ENCODE results near the gene NALCN. TPM values are rescaled to one million over a fixed set of nuclear protein-coding genes. Genes with fewer than 3 reads are reported as not detected.

The NALCN gene
- total RNA-seq, 1 experiment from 2014 or later, result 4.3 TPM

GRCh38 chr13:101417043-101417406 lies 717 bp upstream of the NALCN start:
- DNase-seq (ENCODE audit: extremely low read depth, low read depth), result peak; percentile 35

DNA sequence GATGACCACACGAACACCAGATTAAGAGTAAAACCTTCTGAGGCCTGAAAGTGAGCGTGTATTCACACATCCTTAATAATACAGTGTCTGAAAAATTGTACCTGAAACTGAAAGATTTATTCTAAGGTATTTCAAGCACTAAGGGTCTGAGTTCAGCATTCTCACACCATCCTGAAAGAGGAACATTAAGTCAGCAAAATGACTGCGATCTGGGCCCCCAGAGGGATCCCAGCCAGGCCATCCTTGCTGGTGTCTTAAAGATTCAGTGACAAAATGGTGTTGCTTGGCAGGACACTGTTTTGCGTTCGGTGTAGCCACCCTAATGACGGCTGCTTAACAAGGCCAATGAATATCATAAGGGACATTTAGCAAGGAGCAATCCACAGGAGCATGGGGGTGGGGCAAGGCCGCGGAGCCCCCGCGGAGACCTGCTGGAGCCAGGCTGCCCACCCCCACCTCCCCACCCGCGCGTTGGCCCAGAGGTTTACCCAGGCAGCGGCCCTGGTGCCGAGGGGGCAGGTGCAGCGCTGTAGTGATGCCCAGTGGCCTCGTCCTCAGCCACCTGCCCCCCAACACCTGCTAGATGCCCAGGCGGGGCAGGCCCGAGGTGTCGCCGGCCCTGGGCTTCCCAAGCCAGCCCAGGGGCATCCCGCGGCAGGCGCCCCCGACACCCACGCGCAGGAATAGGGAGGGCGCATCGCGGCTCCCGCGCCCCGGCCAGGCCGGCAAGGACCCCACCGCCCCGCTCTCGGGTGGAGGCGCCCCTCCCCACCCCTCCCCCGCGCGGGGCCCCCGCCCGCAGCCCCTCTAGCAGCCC lies 742 bp downstream of the NALCN start:
- DNase-seq (ENCODE audit: extremely low read depth, low read depth), result no peak

DNA sequence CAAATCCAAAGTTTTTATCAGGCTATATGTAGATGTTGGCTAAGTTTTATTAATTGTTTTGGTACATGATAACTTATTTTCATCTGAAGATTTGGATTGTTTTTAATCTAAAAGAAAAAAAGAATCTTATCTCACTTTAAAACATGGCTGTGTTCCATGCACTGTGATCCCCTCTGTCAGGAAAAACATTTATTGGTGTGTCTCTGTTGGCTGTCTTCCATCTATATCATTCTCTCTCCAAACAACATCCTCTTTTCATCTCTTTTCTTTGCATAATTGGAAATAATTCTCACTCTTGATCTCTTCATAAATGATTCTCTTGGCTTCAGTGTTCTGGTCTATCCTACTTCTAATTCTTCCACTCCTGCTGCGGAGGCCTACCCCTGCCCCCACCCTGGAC lies 4.2 kb downstream of the NALCN start:
- no peak for DNase-seq (ENCODE audit: extremely low read depth, low read depth)

DNA sequence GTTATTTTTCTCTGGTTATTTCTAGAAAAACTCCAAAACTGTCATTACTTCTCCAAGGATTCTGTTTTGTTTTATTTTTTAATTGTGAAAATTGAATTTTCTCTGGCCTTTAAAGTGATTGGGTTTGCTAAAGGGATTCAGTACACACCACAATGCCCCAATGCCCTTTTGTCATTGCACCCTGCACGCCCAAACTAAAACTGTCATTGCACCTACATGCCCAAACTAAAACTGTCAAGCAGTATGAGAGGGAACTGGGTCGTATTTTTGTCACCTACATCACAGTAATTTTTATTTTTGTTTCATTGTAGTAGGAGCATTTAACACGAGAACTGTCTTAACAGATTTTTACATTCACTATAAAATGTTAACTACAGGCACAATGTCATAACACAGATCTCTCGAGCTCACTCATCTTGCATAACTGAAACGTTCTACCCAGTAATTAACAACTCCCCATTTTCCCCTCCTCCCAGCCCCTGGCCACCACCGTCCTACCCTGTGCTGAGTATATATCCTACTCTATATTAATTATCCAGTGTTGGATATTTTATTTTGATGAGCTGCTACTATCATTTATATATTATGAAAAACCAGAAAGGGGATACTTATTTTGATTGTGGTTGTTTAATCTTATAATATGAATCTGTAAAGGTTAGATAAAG lies 7.2 kb downstream of the NALCN start:
- no peak for DNase-seq (ENCODE audit: extremely low read depth, low read depth)

GRCh38 chr13:101408154-101408553 lies 8.2 kb downstream of the NALCN start:
- DNase-seq (ENCODE audit: extremely low read depth, low read depth), result no peak

- no peak for DNase-seq (ENCODE audit: extremely low read depth, low read depth)
These were observed 9.5 kb downstream of the NALCN start for GRCh38 chr13:101406791-101407190.

GRCh38 chr13:101401196-101401595 lies 15.1 kb downstream of the NALCN start:
- no peak for DNase-seq (ENCODE audit: extremely low read depth, low read depth)

DNA sequence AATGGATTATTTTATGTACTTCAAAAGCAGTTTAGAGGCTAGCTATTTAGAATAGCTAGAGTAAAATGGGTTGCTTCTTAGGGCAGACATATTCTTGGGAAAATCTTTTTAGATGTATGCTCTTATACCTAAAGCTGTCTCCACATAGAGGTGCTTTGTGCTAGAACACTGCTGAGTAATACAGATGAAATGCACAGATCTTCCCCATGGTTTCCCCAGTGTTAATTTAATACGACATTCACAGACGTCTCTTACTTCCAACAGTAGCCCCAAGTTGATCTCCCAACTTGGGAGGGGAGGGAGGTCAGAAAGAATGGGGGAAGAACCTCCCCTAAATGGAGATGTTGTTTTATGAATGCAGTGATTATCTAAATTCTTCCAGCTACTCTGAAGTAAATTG lies 16.9 kb downstream of the NALCN start:
- DNase-seq (ENCODE audit: extremely low read depth, low read depth), result no peak

- no peak for DNase-seq (ENCODE audit: extremely low read depth, low read depth)
These were observed 17.4 kb downstream of the NALCN start for GRCh38 chr13:101398920-101399319.

DNA sequence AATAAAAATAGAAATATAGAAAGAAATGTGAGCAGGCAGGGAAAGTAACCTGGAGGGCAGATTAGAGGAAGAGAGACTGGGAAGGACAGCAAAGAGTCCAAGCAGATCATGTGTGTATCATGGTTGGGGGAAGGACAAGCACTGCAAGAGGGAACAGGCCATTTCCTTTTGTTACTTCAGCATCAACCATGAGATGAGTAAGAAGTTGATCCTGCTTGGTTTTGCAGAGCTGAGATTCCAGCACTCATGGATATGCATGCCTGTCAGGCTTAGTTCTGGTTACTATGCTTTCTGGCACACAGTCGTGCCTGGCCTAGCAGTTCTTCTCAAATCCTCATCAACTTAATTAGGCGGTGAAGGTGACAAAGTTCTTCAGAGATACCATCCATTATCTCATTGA lies 18.1 kb downstream of the NALCN start:
- no peak for DNase-seq (ENCODE audit: extremely low read depth, low read depth)

DNA sequence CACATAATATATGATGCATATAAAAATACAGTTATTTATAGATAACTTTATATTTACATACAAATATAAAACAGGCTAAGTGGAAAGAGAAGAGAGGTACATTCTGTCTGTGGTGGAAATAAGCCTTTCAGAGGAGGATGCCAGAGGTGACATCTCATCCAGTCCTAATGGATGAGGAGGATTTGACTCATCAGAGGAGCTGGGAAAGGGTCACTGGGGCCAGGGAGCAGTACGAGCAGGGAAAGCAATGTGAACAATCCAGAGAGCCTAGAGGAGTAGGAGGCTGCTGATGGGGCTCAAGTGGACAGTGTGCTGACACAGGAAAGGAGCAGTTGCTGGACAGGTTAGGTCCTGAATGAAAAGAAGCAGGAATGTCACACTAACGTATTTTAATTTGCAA lies 18.6 kb downstream of the NALCN start:
- no peak for DNase-seq (ENCODE audit: extremely low read depth, low read depth)

GRCh38 chr13:101394605-101395004 lies 21.7 kb downstream of the NALCN start:
- no peak for DNase-seq (ENCODE audit: extremely low read depth, low read depth)

GRCh38 chr13:101393140-101393539 lies 23.2 kb downstream of the NALCN start:
- no peak for DNase-seq (ENCODE audit: extremely low read depth, low read depth)

DNA sequence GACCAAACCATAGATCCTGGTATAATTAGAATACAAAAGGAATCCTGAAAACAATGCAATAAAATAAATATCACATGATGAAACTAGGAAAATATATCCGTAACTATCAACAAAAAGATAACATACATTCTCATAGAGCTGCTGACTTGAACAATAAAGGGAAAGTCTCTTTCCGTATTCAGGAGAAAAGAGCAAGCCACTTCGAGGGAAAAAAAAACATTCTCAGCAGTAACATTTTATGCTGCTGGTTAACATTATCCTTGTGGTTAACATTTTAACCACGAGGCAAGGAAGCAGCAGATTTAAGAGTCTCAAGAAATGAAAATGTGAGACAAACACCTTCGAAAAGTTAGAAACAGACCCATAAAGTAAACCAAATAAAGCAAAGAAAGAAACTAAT lies 25.8 kb downstream of the NALCN start:
- no peak for DNase-seq (ENCODE audit: extremely low read depth, low read depth)

DNA sequence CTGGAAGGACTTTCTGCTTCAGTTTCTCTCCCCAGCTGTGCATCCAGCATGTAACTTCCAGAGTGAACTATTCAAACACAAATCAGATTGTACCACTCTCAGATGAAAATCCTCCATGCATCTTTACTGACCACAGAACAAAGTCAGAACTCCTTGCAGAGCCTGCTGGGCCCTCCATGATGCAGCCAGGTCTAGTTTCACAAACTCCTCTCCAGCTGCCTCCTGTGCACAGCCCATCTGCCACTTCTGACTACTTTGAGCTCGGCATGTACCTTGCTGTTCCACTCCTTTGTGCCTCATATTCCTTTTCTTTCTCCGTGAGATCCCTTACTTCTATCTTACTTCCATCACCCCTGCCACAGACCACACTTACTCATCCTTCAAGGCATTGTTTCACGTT lies 31.4 kb downstream of the NALCN start:
- no peak for DNase-seq (ENCODE audit: extremely low read depth, low read depth)

GRCh38 chr13:101383595-101383994 lies 32.7 kb downstream of the NALCN start:
- DNase-seq (ENCODE audit: extremely low read depth, low read depth), result no peak

DNA sequence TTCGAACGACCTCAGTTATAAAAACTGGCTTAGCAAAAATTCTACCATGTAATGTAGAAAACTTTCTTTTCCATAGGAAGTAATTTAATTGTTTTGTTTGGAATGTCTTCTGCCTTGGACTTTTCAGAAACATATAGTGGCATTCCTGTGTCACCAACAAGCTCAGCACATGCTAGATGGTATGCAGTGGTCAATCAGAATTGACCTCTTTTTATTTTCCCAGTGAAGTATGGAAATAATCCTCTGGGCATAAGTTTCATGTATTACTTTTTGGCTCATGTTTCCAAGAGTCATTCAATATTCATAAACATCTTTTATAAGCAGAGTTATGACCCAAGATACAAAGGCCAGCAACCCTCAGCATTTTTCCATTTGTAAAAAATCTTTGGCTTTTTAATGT lies 33.6 kb downstream of the NALCN start:
- DNase-seq (ENCODE audit: extremely low read depth, low read depth), result no peak

DNA sequence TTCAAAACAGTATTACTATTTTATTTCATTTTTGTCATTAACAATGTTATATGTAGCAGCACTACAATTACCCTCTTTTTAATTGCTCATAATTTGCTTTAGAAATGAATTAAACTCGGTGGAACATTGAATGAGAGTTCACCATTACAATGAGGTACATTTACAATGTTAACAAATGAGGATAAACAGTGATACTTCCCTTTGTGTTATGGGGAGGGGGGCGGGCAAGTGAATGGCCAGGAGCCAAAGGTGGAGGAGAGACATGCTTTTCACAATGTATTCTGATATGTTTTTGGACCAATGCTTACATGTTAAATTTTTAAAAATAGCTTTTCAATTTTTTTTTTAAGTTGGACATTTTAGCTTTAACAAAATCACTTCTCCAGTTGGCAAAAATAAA lies 34.2 kb downstream of the NALCN start:
- no peak for DNase-seq (ENCODE audit: extremely low read depth, low read depth)

DNA sequence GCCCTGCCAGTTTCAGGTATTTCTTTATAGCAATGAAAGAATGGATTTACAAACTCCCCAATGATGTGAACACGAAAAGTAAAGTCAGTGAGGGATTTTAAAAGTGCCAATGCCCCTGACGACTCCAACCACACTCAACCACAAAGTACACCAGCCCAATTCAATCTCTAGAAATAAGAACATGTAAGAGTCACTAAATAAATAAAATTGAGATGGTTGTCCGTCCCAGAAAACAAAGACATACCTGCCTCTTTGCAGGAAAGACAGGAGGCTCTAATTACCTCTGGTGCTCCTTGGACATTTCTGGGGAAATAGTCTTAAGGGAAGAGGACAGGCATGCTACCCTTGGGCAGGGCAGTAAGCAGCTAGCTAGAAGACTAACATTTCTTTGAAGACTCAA lies 55.8 kb downstream of the NALCN start:
- DNase-seq (ENCODE audit: extremely low read depth, low read depth), result no peak

DNA sequence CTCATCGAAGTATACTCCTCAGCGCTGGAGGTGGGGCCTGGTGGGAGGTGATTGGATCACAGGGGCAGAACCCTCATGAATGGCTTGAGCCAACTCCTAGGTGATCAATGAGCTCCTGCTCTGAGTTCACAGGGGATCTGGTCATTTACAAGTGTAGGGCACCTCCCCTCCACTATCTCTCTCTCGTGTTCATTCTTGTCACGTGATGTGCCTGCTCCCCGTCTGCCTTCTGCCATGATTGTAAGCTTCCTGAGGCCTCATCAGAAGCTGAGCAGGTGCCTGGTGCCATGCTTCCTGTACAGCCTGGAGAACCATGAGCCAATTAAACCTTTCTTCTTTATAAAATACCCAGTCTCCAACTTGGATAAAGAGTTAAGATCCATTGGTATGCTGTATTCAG lies 61.4 kb downstream of the NALCN start:
- DNase-seq (ENCODE audit: extremely low read depth, low read depth), result no peak

- no peak for DNase-seq (ENCODE audit: extremely low read depth, low read depth)
These were observed 69.2 kb downstream of the NALCN start for GRCh38 chr13:101346942-101347728.

DNA sequence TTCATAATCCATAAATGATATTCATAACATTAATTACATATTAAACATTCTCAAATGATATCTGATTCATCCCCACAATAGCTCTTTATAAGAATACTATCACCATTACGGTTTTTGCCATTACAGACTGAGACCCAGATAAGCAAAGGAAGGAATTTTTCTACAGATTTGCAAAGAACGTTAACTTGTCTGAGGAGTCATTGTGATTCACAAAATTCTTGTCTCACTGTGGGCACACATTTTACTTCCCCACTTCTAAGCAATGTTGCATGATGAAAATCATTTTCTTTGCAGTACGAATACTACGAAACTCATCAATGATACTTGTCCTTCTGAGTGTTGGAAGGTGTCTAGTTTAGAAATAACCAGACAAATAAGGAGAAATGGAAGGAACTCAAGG lies 70.1 kb downstream of the NALCN start:
- DNase-seq (ENCODE audit: extremely low read depth, low read depth), result no peak

All from NCI-H460 (cell line).